GM18502 (cell line): Measurements from ENCODE around the gene CDKL5.
A peak's percentile ranks its signal among the peaks of the same experiment; 100 is the strongest.
"Not testable (repeated sequence)": the region's sequence is repeated elsewhere in the genome, so short reads cannot be mapped to it uniquely, and the experiment has no call there.

Experiments
- ATAC-seq: cut with Tn5 transposase; IDR thresholded peaks from one replicate; pipeline ENCODE4 v1.9.1; 2021; ENCODE audit warnings: mild to moderate bottlenecking; ENCODE audit not compliant: unreplicated experiment, poor library complexity

The CDKL5 gene

GRCh38 chrX:18425199-18426003, at the start of gene CDKL5:
Gene CDKL5, plus strand, starts transcription at chrX:18425608. Its CDS starts 81,489 bp downstream, at chrX:18507097.
- ATAC-seq = peak; percentile 93

- no peak for ATAC-seq
Measured at GRCh38 chrX:18377796-18378195, 47.6 kb upstream of the CDKL5 start.

- ATAC-seq = no peak
Measured at GRCh38 chrX:18389966-18390365, 35.4 kb upstream of the CDKL5 start.

DNA sequence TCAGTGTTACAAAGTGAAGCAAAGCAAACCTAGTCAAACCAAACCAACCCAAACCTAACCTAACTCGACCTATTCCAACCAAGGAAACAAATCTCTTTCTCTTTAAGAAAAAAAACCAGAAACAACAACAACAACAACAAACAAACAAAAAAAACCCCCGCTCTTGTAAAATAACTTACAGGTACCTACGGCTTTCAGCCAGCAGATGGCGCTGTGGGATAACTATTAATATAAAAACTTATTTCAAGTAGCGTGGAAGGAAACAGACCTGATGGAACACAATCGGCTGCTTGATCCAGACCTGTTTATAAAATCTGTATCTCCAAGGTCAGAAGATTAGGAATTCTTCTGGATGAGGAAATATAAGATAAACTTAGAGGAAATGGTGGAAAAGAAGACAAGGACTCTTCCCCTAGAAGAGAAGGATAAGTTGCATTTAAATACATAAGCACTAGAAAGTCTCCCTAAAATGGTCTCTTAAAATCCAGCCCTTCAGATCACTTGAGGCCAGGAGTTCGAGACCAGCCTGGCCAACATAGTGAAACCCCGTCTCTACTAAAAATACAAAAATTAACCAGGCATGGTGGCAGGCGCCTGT, 34.4 kb upstream of the CDKL5 start:
- ATAC-seq = no peak

- no peak for ATAC-seq
Measured at GRCh38 chrX:18394477-18394876, 30.9 kb upstream of the CDKL5 start.

- ATAC-seq = no peak
Measured at GRCh38 chrX:18401848-18402213, 23.6 kb upstream of the CDKL5 start.

DNA sequence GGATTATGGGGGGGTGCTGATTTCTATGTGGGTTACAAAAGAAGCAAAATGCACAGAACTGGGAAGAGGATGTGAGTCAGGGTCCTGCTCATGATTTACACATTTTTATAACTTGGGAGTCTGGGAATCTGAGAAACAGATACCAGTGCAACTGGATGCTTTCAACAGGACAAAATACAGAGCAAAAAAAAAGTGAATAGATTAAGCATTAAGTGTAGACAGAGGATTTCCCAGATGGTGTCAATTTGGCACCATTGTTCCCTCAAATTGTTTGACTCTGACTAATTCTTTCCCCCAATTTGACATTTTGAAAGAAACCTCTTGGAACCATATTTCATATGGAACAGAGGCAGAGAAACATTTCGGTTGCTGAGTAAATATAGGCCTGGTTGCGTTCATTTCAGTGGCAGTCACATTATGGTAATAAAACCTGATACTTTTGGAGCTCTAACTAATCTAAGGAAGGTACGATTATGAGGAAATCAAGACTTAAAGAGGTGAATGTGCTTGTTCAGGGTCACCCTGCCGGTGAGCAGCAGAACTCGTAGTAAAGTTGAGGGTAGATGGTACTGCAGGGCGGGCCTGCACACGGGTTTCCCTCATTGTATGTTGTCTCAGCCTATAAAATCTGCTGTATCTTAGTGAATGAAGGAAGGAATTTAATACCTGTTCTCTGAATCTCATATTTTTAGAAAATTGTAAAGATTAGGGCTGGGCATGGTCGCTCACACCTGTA, 18.7 kb upstream of the CDKL5 start:
- no peak for ATAC-seq

DNA sequence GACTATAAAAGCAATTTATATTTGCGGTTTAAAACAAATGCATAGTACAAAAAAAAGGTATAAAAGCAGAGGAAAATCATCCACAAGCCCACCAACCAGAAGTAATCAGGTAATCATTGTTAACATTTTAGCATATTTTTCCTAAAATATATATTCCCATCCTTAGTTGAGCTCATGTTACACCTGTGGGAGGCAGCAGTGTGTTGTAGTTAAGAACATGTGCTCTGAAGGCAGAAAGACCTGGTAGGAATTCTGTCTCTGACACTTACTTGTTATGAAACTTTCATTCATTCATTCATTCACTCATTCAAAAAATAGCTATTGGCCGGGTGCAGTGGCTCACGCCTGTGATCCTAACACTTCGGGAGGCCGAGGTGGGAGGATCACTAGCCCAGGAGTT, 15.4 kb upstream of the CDKL5 start:
- ATAC-seq = no peak

DNA sequence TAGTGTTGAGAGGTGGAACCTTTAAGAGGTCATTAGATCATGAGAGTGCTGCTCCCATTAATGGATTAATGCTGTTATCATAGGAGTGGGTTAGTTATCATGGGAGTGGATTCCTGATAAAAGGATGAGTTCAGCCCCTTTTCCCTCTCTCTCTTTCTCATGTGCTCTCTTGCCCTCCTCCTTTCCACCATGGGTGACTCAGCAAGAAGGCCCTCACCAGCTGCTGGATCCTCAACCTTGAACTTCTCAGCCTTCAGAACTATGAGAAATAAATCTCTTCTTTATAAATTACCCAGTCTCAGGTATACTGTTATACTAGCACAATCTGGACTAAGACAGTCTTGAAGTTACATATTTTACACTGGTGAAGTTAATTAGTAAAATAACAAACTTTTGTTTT, 10.0 kb upstream of the CDKL5 start:
- no peak for ATAC-seq

DNA sequence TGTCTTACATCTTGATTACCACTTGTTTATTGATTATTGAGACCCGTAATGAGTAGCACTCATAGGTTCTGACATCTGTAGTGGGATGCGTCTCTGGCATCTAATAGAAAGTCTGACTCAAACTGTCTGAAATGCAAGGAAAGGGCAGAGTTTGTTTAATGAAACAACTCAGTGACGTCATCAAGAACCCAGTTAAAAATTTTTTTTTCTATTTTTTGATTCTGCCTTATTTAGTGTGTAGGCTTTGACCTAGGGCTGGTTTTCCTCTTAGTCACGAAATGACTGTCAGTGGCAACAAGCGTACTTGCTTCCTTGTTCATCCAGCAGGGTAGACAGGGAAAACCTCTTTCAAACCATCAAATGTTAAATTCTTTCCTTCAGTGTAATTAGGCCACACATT, 3.1 kb upstream of the CDKL5 start:
- no peak for ATAC-seq

DNA sequence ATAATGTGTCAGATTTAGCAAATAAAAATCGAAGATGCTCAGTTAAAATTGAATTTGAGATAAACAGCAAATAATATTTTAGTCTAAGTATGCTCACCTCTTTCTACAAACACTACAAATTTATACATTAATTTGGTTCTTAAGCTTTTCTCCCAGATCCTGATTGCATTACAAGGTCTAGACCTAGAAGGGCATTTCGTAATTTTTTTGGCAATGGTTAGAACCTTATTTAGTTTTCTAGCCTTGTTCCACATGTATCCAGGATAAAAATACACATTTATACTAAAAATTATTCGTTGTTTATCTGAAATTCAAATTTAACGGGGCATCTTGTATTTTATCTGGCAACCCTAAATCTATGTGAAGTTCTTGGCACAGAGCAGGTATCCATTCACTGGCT, 2.5 kb upstream of the CDKL5 start:
- ATAC-seq = no peak

GRCh38 chrX:18424482-18425198, 768 bp upstream of the CDKL5 start:
- ATAC-seq = peak; percentile 27

DNA sequence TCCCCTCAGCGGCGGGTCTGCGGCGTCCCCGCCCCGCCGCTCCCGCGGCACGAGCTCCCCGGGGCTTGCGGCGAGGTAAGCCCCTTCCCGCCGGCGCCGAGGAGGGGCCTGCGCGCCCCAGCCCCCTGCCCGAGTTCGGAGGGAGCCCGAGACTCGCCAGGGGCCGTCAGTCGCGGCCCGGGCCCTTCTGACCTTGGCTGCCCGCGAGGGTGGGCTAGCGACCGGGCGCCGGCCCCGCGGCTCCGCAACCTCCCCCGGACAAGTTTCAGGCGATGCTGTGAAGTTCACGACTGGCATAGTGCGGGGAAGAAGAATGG, 554 bp downstream of the CDKL5 start:
- ATAC-seq = no peak

DNA sequence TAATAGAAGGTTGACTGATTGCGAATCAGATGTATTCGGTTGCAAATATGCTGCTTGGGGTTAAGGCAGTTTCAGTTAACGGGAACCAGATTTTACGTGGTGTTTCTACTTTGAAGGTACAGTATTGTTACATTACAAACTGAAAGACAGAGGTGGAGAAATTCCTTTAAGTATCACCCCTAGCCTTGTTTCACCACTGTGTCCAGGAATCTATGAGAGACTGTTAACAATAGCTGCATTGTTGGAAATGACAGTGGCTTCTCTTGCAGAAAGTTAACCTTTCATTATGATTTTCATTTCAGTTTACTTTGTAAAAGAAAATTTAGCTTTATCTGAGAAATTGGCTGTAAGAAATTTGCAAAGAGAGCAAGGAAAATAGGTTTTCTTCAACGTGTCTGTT, 2.6 kb downstream of the CDKL5 start:
- ATAC-seq = no peak

- ATAC-seq = not testable (repeated sequence)
Measured at GRCh38 chrX:18433288-18433687, 7.9 kb downstream of the CDKL5 start.

DNA sequence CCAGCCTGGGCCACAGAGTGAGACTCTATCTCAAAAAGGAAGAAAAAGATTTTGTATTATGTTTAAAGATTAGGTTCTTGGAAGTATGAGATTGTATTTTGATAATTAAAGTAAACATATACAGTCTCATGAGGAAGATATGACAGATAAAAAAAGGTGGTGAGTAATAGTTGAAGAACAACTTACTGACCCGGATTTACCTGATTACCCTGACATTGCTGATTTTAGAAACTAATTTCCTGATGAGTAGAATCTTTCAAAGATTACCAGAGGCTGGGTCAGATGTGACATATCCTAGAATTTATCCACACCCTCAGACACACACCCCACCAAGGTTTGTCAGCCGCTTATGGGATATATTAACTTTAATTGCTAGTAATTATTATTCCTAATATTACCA, 9.5 kb downstream of the CDKL5 start:
- ATAC-seq = no peak

DNA sequence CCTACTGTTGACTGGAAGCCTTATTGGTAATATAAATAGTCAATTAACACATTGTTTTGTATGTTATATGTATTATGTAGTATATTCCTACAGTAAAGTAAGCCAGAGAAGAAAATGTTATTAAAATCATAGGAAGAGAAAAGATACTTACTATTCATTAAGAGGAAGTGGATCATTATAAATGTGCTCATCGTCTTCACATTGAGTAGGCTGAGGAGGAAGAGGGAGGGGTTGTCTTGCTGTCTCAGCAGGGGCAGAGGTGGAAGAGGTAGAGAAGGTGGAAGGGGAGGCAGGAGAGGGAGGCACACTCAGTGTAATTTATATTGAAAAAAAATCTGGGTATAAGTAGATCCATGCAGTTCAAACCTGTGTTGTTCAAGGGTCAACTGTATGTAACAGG, 10.6 kb downstream of the CDKL5 start:
- no peak for ATAC-seq

DNA sequence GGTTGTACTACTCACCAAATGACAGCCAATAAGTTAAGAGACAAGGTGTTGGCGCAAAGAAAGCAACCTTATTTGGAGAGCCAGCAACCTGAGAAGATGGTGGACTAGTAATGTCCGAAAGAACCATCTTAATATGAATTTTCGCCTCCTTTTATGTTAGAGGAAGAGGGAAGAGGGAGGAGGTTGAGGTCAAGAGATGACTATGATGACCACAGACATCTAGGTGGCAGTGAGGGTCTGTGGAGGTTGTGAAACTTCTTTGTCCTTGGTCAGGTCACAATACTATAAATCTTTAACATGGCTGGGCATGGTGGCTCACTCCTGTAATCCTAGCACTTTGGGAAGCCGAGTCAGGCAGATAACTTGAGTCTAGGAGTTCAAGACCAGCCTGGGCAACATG, 15.4 kb downstream of the CDKL5 start:
- ATAC-seq = no peak

DNA sequence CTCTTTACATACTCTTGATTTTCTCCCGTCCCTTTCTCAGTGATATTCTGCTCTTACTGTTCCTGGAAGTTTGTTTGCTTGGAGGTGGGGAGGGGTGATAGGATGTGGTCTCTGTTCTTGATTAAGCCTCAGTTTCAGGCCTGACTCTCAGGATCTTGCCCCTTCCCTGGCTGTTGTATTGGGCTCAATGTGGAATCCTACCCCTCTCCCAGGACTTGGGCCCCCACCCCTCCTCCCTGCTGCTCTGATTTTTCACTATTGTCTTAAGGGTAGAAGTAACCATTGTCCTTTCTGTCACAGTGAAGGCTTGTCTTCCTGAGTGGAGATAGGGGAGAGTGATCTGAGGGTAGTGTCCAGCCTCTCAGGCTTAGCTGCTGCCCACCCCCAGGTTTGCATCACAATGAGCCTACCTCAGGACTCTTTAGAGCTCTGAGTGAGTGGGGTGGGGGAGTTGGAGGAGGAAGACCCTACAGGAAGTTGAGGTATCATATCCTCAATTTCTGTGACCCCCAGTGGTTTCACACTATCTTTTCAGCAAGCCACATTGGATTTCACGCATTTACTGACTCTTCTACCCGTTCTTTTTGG, 16.5 kb downstream of the CDKL5 start:
- ATAC-seq = no peak

GRCh38 chrX:18448416-18448815, 23.0 kb downstream of the CDKL5 start:
- ATAC-seq = no peak

- ATAC-seq = no peak
Measured at GRCh38 chrX:18449236-18449635, 23.8 kb downstream of the CDKL5 start.
